Activated T-cell treated with anti-CD3 and anti-CD28 coated beads for 4 hours (primary cell): Measurements from ENCODE around the gene GBA2.

Experiments
- DNase-seq: peaks from one replicate; pipeline ENCODE4 v3.0.0-alpha.2; 2020

Gene GBA2

GRCh38 chr9:35748858-35749514 lies at the start of gene GBA2, which contains the start of gene RGP1:
GBA2 (minus strand) TSS chr9:35749228; CDS start chr9:35748704, 524 bp downstream.
RGP1 (plus strand) TSS chr9:35749287; CDS start chr9:35749756, 469 bp downstream.
- no peak for DNase-seq

- DNase-seq = no peak
These were observed 48.5 kb upstream of the GBA2 start for GRCh38 chr9:35797311-35798109.

DNA sequence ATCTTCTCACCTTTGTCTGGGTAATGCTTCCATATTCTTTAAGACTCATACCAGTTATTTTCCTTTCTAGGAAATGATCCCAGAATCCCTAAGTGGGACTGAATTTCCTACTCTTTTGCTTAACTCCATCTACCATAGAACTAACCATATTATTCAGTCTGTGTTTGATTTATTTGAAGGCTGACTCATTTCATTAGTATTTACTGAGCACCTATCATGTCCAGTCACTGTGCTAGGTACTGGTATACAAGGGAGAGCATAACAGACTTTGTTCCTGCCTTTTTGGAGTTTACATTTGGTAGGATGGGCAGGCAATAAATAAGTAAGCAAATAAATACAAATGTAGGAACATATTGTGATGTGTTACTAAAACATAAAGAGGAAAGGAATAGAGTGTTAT lies 46.7 kb upstream of the GBA2 start:
- no peak for DNase-seq

- DNase-seq = no peak
These were observed 44.4 kb upstream of the GBA2 start for GRCh38 chr9:35793461-35793860.

DNA sequence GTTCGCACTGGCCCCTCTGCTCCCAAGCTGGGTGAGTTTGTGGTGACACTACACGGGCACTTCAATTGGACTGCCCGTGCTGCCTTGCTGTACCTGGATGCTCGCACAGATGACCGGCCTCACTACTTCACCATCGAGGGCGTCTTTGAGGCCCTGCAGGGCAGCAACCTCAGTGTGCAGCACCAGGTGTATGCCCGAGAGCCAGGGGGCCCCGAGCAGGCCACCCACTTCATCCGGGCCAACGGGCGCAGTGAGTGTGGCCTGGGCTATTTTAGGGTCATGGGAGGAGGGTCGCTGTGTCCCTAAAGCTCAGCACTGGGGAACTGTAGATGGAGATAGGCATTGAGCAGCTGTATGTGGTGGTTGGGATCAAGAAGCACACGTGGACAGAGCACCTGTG lies 43.8 kb upstream of the GBA2 start:
- DNase-seq = no peak

- DNase-seq = no peak
These were observed 43.2 kb upstream of the GBA2 start for GRCh38 chr9:35792024-35792813.

- DNase-seq = no peak
These were observed 42.4 kb upstream of the GBA2 start, which contains the start of gene NPR2 for GRCh38 chr9:35791297-35791921. NPR2 (plus strand) TSS chr9:35791591; CDS start chr9:35792409, 818 bp downstream.

DNA sequence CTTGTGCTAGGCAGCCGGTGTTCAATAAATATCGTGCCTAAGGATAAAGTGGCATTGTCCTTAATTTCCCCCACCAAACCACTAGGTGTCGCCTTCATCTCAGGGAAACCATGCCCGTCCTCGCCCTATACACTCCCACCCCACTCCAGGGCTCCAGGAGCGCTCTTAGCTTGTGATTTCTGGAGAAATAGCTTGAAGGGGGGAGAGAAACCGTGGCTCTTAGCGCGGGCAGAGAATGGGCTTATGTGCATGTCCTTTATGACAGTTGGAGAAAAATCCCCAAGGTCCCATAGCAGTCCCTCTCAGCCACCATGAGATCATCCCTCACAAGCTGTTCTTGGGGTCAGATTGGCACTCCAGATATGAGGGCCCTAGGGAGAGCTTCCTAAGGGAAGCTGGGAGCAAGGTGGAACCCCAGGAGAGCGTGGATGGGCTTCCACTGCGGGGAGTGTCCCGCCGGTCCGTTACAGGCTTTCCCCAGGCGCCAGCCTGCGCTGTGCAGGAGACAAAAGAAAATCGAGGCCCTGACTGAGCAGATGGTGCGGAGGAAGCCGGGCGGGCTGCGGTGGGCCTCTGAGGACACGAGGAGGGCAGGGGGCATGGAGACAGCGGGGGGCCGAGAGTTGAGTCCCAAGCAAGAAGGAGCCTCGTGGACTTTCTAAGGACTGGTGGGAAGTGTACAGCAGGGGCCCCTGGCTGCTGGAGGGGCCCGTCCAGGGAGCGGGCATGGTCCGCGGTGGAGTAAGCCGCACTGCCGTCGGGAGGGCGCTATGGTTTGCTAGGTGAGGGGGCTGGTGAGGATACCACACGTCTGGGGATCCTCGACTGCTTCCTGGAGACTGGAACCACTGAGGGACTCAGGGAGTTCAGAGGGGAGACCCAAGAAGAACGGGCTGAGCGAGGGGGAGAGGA lies 41.6 kb upstream of the GBA2 start:
- DNase-seq = peak; percentile 45

- no peak for DNase-seq
These were observed 41.0 kb upstream of the GBA2 start for GRCh38 chr9:35790025-35790384.

DNA sequence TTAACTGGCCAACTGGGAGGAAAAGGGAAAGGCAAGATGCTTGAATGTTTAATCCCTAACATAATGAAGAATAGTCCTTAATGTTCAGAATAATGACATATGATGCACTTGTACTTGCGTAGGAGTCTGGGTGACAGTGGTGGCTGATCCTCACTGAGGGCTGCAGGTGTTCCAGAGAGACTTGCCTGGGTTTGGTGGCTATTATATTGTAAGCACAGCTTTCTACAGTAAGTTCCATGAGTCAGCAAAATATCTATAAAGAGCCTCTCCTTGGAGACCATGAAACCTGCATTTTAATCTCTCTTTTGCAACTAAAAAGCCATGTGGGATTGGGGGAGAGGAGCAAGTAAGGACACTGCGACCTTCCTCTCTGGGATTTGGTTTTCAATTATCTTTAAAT lies 40.5 kb upstream of the GBA2 start:
- DNase-seq = no peak

DNA sequence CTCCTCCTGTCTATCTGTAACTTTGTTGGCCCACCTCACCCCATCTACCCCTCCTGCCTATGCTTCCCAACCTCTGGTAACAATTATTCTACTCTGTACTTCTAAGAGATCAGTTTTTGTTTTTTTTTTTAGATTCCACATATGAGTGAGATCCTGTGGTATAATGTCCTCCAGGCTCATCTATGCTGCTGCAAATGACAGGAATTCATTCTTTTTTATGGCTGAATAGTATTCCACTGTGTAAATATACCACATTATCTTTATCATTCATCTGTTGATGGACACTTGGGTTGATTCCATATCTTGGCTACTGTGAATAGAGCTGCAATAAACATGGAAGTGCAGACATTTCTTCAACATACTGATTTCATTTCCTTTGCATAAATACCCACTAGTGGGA lies 34.4 kb upstream of the GBA2 start:
- no peak for DNase-seq

- DNase-seq = no peak
These were observed 32.0 kb upstream of the GBA2 start for GRCh38 chr9:35781066-35781465.

DNA sequence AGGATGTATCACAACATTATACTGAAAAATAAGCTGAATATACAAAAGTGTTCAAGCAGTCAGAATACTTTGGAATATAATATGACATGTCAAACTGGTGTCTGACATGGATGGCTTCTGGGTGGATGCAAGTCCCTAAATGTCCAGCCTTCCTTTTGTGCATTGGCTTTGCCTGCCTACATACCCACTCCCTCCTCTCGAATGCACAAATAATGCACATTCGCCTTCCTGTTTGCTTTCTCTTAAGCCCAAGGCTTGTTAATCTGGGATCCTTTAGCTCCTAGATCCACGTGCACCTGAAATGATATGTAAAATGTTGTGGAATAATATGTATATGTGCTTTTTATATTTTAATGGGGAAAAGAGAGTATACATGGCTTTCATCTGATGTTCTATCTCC lies 29.5 kb upstream of the GBA2 start:
- no peak for DNase-seq

DNA sequence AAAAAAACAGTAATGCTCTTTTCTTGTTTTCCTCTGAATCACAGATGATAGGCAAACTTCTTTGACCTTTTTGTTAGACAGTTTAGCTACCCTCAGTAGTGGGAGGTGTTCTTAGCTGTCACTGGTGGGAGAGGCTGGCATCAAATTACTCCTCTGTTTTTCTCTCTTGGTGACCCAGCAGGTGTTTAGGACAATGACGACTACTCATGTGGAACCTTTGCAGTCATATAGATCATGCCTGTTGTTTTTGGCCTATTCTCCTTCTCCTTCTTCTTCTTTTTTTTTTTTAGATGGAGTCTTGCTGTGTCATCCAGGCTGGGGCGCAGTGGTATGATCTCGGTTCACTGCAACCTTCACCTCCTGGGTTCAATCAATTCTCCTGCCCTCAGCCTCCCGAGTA lies 27.0 kb upstream of the GBA2 start:
- DNase-seq = no peak

- DNase-seq = no peak
These were observed 26.0 kb upstream of the GBA2 start for GRCh38 chr9:35774907-35775635.

- no peak for DNase-seq
These were observed 22.9 kb upstream of the GBA2 start for GRCh38 chr9:35771943-35772342.

GRCh38 chr9:35771534-35771933 lies 22.5 kb upstream of the GBA2 start:
- DNase-seq = no peak

GRCh38 chr9:35771075-35771433 lies 22.0 kb upstream of the GBA2 start:
- no peak for DNase-seq

- no peak for DNase-seq
These were observed 20.7 kb upstream of the GBA2 start for GRCh38 chr9:35769763-35770162.

- no peak for DNase-seq
These were observed 18.4 kb upstream of the GBA2 start for GRCh38 chr9:35767458-35767857.

DNA sequence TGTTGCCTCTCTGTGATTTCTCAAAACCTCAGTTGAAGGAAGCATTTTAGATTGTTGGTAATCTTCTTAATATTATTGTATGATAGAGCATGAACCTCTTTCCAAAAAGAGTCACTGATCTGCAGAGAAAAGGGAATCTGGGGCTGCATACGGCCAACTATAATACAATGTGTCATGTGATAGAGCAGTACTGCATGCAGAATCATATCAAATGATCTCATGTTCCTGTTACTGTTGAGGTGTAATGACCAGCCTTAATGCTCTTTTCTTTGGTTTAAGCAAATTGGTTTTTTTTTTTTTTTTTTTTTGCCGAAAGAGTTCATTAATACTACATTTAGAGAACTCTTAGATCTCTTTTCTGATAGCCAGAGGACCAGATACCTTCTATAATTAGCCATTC lies 18.0 kb upstream of the GBA2 start:
- no peak for DNase-seq
